GM12878 (cell line): ENCODE measurements around the gene ANTXR2. TPM values are rescaled to one million over a fixed set of nuclear protein-coding genes. Genes with fewer than 3 reads are reported as not detected.

ENCODE experiments used
- ATAC-seq: fragments of 200-7000 bp; cut with Tn5 transposase; 3 replicates; pipeline ENCODE4 v1.9.1; 2020; ENCODE audit warnings: mild to moderate bottlenecking, moderate library complexity
- BruUV-seq: library from RNA; stranded (reverse); fragments of 400-500 nt; replicated peaks from 2 replicates; lab custom pipeline; 2021; lab: Mats Ljungman, UMichigan
- CTCF ChIA-PET: fragments of 300-600 bp; sonication (Branson Sonifier 250); formaldehyde crosslinking; extraction: SDS; loops from one replicate; lab custom pipeline; 2021; ENCODE audit warnings: inconsistent platforms; lab: Yijun Ruan, JAX
- POLR2A ChIA-PET: fragments of 350-600 bp; formaldehyde crosslinking; extraction: SDS; loops from one replicate; lab custom pipeline; 2021; ENCODE audit warnings: inconsistent platforms; lab: Charles Lee
- RAD21 ChIA-PET: fragments of 300-600 bp; sonication (Branson Sonifier 250); formaldehyde crosslinking; loops from one replicate; lab custom pipeline; 2023; ENCODE audit warnings: antibody characterized with exemption; ENCODE audit not compliant: unreplicated experiment; lab: Charles Lee
- SMC1A ChIA-PET: fragments of 300-600 bp; sonication (Branson Sonifier 250); formaldehyde crosslinking; loops from one replicate; lab custom pipeline; 2023; ENCODE audit not compliant: unreplicated experiment, uncharacterized antibody; lab: Charles Lee
- DNase-seq: peaks from one replicate; pipeline ENCODE4 v3.0.0-alpha.2; 2011; ENCODE audit warnings: low read depth, low spot score
- FAIRE-seq: peaks from 3 replicates; lab custom pipeline; 2011; peaks lifted over from hg19 to GRCh38; lab: Jason Lieb, UNC
- H2AFZ ChIP-seq: 2 replicates; pipeline ENCODE4 v1.6.0; 2011; ENCODE audit warnings: low read depth, low read length, control low read depth; ENCODE audit not compliant: control insufficient read depth
- H3K27ac ChIP-seq: 2 replicates; pipeline ENCODE4 v1.5.1; 2011; ENCODE audit warnings: control low read depth; ENCODE audit not compliant: control insufficient read depth, insufficient read depth
- H3K27me3 ChIP-seq, 2 experiments: replicated peaks in 1 of 2; 2 replicates each; pipeline versions ENCODE4 v1.6.0 to v1.6.1; 2011; ENCODE audit warnings: low read length in 1 of 2; ENCODE audit not compliant: control insufficient read depth in 2 of 2, insufficient read depth in 2 of 2
- H3K36me3 ChIP-seq, 2 experiments: 2 replicates each; pipeline ENCODE4 v1.5.1; 2011; ENCODE audit warnings: low read length in 1 of 2; ENCODE audit not compliant: control insufficient read depth in 2 of 2, insufficient read depth in 2 of 2
- H3K4me1 ChIP-seq: 2 replicates; pipeline ENCODE4 v1.6.1; 2011; ENCODE audit warnings: mild to moderate bottlenecking, low read length, moderate library complexity, mixed read lengths; ENCODE audit not compliant: control insufficient read depth, insufficient read depth
- H3K4me2 ChIP-seq: 2 replicates; pipeline ENCODE4 v1.6.0; 2011; ENCODE audit warnings: control low read depth; ENCODE audit not compliant: control insufficient read depth, insufficient read depth
- H3K4me3 ChIP-seq: fragments of 200-600 bp; sonication (generic); 2 replicates; pipeline ENCODE4 v1.5.1; 2016
- H3K79me2 ChIP-seq: 2 replicates; pipeline ENCODE4 v1.6.0; 2011; ENCODE audit warnings: low read length; ENCODE audit not compliant: control insufficient read depth, insufficient read depth
- H3K9ac ChIP-seq: 2 replicates; pipeline ENCODE4 v1.8.0; 2011; ENCODE audit warnings: low read length, control low read depth, mixed read lengths; ENCODE audit not compliant: control insufficient read depth, insufficient read depth
- H3K9me3 ChIP-seq: replicated peaks from 3 replicates; pipeline ENCODE4 v1.5.1; 2011; ENCODE audit warnings: mild to moderate bottlenecking, low read length; ENCODE audit not compliant: control insufficient read depth, insufficient read depth
- H4K20me1 ChIP-seq: 2 replicates; pipeline ENCODE4 v1.6.0; 2011; ENCODE audit not compliant: control insufficient read depth, insufficient read depth
- BRCA1 ChIP-seq: IDR thresholded peaks from 2 replicates; pipeline ENCODE4 v1.6.1; 2011; ENCODE audit warnings: low read depth, low read length, improper control_type of control experiment
- CBX3 ChIP-seq: fragments of 200-600 bp; sonication (generic); IDR thresholded peaks from 2 replicates; pipeline ENCODE4 v1.6.1; 2016; ENCODE audit warnings: low read depth, borderline replicate concordance
- CTCF ChIP-seq, 3 experiments: IDR thresholded peaks in 2 of 3; conservative IDR thresholded peaks in 1 of 3; 2 replicates each; pipeline ENCODE4 v1.5.1; 2011; ENCODE audit warnings: low read depth in 3 of 3, low read length in 3 of 3, mild to moderate bottlenecking in 3 of 3, control low read depth in 2 of 3, moderate library complexity in 2 of 3, inconsistent platforms in 1 of 3, mixed read lengths in 1 of 3; ENCODE audit not compliant: control insufficient read depth in 2 of 3, insufficient read depth in 1 of 3; ENCODE audit errors: extremely low read depth in 1 of 3
- E2F8 ChIP-seq: fragments of 450-650 bp; IDR thresholded peaks from 2 replicates; pipeline ENCODE4 v1.6.1; 2018; ENCODE audit warnings: mild to moderate bottlenecking, low read depth, moderate library complexity; ENCODE audit not compliant: partially characterized antibody
- ELK1 ChIP-seq: IDR thresholded peaks from 2 replicates; pipeline ENCODE4 v1.6.1; 2012; ENCODE audit warnings: low read depth, low read length, improper control_type of control experiment
- GABPA ChIP-seq: IDR thresholded peaks from 2 replicates; pipeline ENCODE4 v1.6.1; 2014; ENCODE audit warnings: antibody characterized with exemption, low read depth, mild to moderate bottlenecking, inconsistent platforms
- HDGF ChIP-seq: fragments of 450-650 bp; IDR thresholded peaks from 2 replicates; pipeline ENCODE4 v1.6.1; 2016; ENCODE audit warnings: antibody characterized with exemption
- LARP7 ChIP-seq: fragments of 450-650 bp; IDR thresholded peaks from 2 replicates; pipeline ENCODE4 v1.6.1; 2017; ENCODE audit warnings: mild to moderate bottlenecking
- MTA2 ChIP-seq: fragments of 450-650 bp; IDR thresholded peaks from 2 replicates; pipeline ENCODE4 v1.6.1; 2016; ENCODE audit warnings: low read depth, mild to moderate bottlenecking, moderate library complexity
- MYC ChIP-seq: IDR thresholded peaks from 2 replicates; pipeline ENCODE4 v1.6.1; 2011; ENCODE audit warnings: mild to moderate bottlenecking, low read length, moderate library complexity, inconsistent platforms; ENCODE audit not compliant: insufficient read depth, insufficient replicate concordance, insufficient read length, severe bottlenecking
- NKRF ChIP-seq: fragments of 450-650 bp; conservative IDR thresholded peaks from 2 replicates; pipeline ENCODE4 v1.6.1; 2017; ENCODE audit warnings: mild to moderate bottlenecking, moderate library complexity
- POLR2AphosphoS2 ChIP-seq: IDR thresholded peaks from 2 replicates; pipeline ENCODE4 v1.6.1; 2011; ENCODE audit warnings: low read depth, mild to moderate bottlenecking, low read length, improper control_type of control experiment, moderate library complexity
- RCOR1 ChIP-seq: conservative IDR thresholded peaks from 2 replicates; pipeline ENCODE4 v1.6.1; 2012; ENCODE audit warnings: low read depth, low read length, improper control_type of control experiment
- STAT1 ChIP-seq: fragments of 450-650 bp; conservative IDR thresholded peaks from 2 replicates; pipeline ENCODE4 v1.6.1; 2014; ENCODE audit warnings: antibody characterized with exemption, mild to moderate bottlenecking
- SUPT20H ChIP-seq: IDR thresholded peaks from 2 replicates; pipeline ENCODE4 v1.6.1; 2011; ENCODE audit warnings: low read depth, mild to moderate bottlenecking, low read length, moderate library complexity, borderline replicate concordance; ENCODE audit not compliant: control insufficient read depth
- TCF3 ChIP-seq: IDR thresholded peaks from 2 replicates; pipeline ENCODE4 v1.6.1; 2012; ENCODE audit warnings: low read depth, mild to moderate bottlenecking, low read length, borderline replicate concordance; ENCODE audit not compliant: insufficient read depth
- TCF7 ChIP-seq: IDR thresholded peaks from 2 replicates; pipeline ENCODE4 v1.6.1; 2014; ENCODE audit warnings: antibody characterized with exemption, borderline replicate concordance
- ZNF24 ChIP-seq: fragments of 450-650 bp; IDR thresholded peaks from 2 replicates; pipeline ENCODE4 v1.6.1; 2017; ENCODE audit warnings: antibody characterized with exemption, mild to moderate bottlenecking
- WGBS: methylation state at CpG from one replicate; pipeline ENCODE4 v1.1.6; 2016; ENCODE audit warnings: low lambda C conversion rate; ENCODE audit not compliant: insufficient replicate concordance, insufficient coverage; ENCODE audit errors: missing lambda C conversion rate; 5-methylcytosine and 5-hydroxymethylcytosine counted together
- in situ Hi-C: fragments of 300-500 bp; cut with MboI; formaldehyde crosslinking; loops from 9 replicates; pipeline ENCODE4 v1.14.3; 2018; ENCODE audit warnings: mixed read lengths
- intact Hi-C: fragments of 100-400 bp; cut with micrococcal nuclease; formaldehyde crosslinking; loops from one replicate; pipeline ENCODE4 v1.14.2; 2022; ENCODE audit not compliant: unreplicated experiment
- polyA plus RNA-seq, 11 experiments: library from polyadenylated mRNA; depleted of rRNA in 4 of 11; unstranded in 6 of 11; stranded (reverse) in 5 of 11; fragments of >200 nt; fragmentation: Nextera tagmentation in 4 of 11; fragmentation: Illumina TruSeq in 1 of 11; extraction: Ambion mirVana in 4 of 11; extraction: Trizol in 1 of 11; gene quantifications; 1 replicate in 1 of 11; 2 replicates in 10 of 11; pipeline versions ENCODE4 v1.2.1 to v1.2.3, GENCODE V29; 2011 to 2016; ENCODE audit warnings: inconsistent platforms in 2 of 11, missing spikeins in 2 of 11, low read depth in 1 of 11
- total RNA-seq, 4 experiments: library from RNA; depleted of rRNA in 3 of 4; stranded (reverse); fragments of >200 nt in 3 of 4; fragmentation: Illumina TruSeq in 1 of 4; extraction: Trizol in 1 of 4; gene quantifications; 2 replicates each; pipeline versions ENCODE4 v1.2.1 to v1.2.3, GENCODE V29; 2013 to 2021

The ANTXR2 gene
- total and polyA plus RNA-seq, 10 of the 15 experiments (the other 5 are each of a cell fraction or from before 2014, with no cell fraction given) = 1.4 to 8.9 (median 5.7) TPM

- RAD21 ChIA-PET = no interaction called here
- no peak overlapping the region for H3K27ac ChIP-seq
Measured at GRCh38 chr4:79998201-79998600, 74.8 kb downstream of the ANTXR2 start.

More at GRCh38 chr4:79998201-79998600, 74.8 kb downstream of the ANTXR2 start:
- WGBS = 37% methylated on average over 1 of the region's 1 CpG
- TF ChIP-seq STAT1 = no peak
- TF ChIP-seq E2F8 = no peak
- TF ChIP-seq NKRF = no peak
- TF ChIP-seq ZNF24 = no peak
- TF ChIP-seq POLR2AphosphoS2 = no peak
- no peak for TF ChIP-seq MYC
- TF ChIP-seq ELK1 = no peak
- TF ChIP-seq LARP7 = no peak
- TF ChIP-seq TCF7 = no peak
- TF ChIP-seq CBX3 = no peak
- TF ChIP-seq GABPA = no peak
- no peak for TF ChIP-seq CTCF (IDR thresholded peaks at IDR 0.05 in 2 of 3, conservative IDR thresholded peaks at IDR 0.05 in 1 of 3; ENCODE audit: control insufficient read depth in 2 of 3, extremely low read depth in 1 of 3, insufficient read depth in 1 of 3, low read depth in 3 of 3, low read length in 3 of 3)
- TF ChIP-seq RCOR1 = no peak
- TF ChIP-seq HDGF = no peak
- TF ChIP-seq BRCA1 = no peak
- no peak for TF ChIP-seq MTA2
- TF ChIP-seq TCF3 = no peak
- no peak for TF ChIP-seq SUPT20H
- no peaks in the 10 kb centered on the region for H3K4me1 ChIP-seq
- in situ Hi-C loops (no loop called here), intact Hi-C loops (no loop called here)
- H3K36me3 ChIP-seq = no peaks in the 10 kb centered on the region
- ATAC-seq = no peak
- H3K9me3 ChIP-seq = no peaks in the 10 kb centered on the region; the same call in 2 of the 3 replicates
- H4K20me1 ChIP-seq = no peaks in the 10 kb centered on the region
- no peak overlapping the region for H3K4me3 ChIP-seq
- ChIA-PET SMC1A (no interaction called here), CTCF (no interaction called here), POLR2A (no interaction called here)
- H3K27me3 ChIP-seq = no peaks in the 10 kb centered on the region
- H2AFZ ChIP-seq = no peak overlapping the region
- H3K79me2 ChIP-seq = no peaks in the 10 kb centered on the region
- no peak overlapping the region for H3K4me2 ChIP-seq
- H3K9ac ChIP-seq = no peak overlapping the region
- BruUV-seq = no TSS peak
- no peak for FAIRE-seq
- no peak for DNase-seq
